ENCODE measurements around the gene IL1R1. TPM values are rescaled to one million over a fixed set of nuclear protein-coding genes. Genes with fewer than 3 reads are reported as not detected.
A peak's percentile ranks its signal among the peaks of the same experiment; 100 is the strongest.

The IL1R1 gene
- total and polyA plus RNA-seq, 10 of the 15 experiments (the other 5 are each of a cell fraction or from before 2014, with no cell fraction given) = 0.17 to 13.2 (median 0.53) TPM

- TF ChIP-seq, protein P1, sequence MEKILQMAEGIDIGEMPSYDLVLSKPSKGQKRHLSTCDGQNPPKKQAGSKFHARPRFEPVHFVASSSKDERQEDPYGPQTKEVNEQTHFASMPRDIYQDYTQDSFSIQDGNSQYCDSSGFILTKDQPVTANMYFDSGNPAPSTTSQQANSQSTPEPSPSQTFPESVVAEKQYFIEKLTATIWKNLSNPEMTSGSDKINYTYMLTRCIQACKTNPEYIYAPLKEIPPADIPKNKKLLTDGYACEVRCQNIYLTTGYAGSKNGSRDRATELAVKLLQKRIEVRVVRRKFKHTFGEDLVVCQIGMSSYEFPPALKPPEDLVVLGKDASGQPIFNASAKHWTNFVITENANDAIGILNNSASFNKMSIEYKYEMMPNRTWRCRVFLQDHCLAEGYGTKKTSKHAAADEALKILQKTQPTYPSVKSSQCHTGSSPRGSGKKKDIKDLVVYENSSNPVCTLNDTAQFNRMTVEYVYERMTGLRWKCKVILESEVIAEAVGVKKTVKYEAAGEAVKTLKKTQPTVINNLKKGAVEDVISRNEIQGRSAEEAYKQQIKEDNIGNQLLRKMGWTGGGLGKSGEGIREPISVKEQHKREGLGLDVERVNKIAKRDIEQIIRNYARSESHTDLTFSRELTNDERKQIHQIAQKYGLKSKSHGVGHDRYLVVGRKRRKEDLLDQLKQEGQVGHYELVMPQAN (conservative IDR thresholded peaks at IDR 0.05) = no peak
- TF ChIP-seq SKIL (IDR thresholded peaks at IDR 0.05; ENCODE audit: low read depth, poor library complexity, severe bottlenecking) (no peak), ZNF384 (IDR thresholded peaks at IDR 0.05; ENCODE audit: borderline replicate concordance, low read depth, low read length) (no peak), CREB1 (IDR thresholded peaks at IDR 0.05; ENCODE audit: low read depth) (no peak), GATAD2B (conservative IDR thresholded peaks at IDR 0.05; ENCODE audit: low read depth) (no peak), ZBTB11 (CRISPR knock-in tag; IDR thresholded peaks at IDR 0.05) (no peak), E2F8 (IDR thresholded peaks at IDR 0.05; ENCODE audit: low read depth, partially characterized antibody) (no peak), RFX5 (IDR thresholded peaks at IDR 0.05; ENCODE audit: low read depth, low read length) (no peak), ZNF274 (IDR thresholded peaks at IDR 0.05; ENCODE audit: insufficient read depth, insufficient read length) (no peak), CHD2 (IDR thresholded peaks at IDR 0.05; ENCODE audit: borderline replicate concordance, low read depth, low read length) (no peak), SIX5 (IDR thresholded peaks at IDR 0.05; ENCODE audit: low read depth, low read length, severe bottlenecking) (no peak), RAD51 (IDR thresholded peaks at IDR 0.05) (no peak), BMI1 (IDR thresholded peaks at IDR 0.05; ENCODE audit: borderline replicate concordance) (no peak), KDM1A (IDR thresholded peaks at IDR 0.05; ENCODE audit: borderline replicate concordance) (no peak), SP1 (IDR thresholded peaks at IDR 0.05; ENCODE audit: low read depth, low read length) (no peak), FOXK2 (IDR thresholded peaks at IDR 0.05) (no peak; the same call in 1 of the 2 replicates), NBN (IDR thresholded peaks at IDR 0.05) (peak; percentile 34; the same call in 1 of the 2 replicates), SPI1 (IDR thresholded peaks at IDR 0.05; ENCODE audit: borderline replicate concordance, insufficient read depth, low read depth, low read length) (no peak)
- TF ChIP-seq, protein P2, sequence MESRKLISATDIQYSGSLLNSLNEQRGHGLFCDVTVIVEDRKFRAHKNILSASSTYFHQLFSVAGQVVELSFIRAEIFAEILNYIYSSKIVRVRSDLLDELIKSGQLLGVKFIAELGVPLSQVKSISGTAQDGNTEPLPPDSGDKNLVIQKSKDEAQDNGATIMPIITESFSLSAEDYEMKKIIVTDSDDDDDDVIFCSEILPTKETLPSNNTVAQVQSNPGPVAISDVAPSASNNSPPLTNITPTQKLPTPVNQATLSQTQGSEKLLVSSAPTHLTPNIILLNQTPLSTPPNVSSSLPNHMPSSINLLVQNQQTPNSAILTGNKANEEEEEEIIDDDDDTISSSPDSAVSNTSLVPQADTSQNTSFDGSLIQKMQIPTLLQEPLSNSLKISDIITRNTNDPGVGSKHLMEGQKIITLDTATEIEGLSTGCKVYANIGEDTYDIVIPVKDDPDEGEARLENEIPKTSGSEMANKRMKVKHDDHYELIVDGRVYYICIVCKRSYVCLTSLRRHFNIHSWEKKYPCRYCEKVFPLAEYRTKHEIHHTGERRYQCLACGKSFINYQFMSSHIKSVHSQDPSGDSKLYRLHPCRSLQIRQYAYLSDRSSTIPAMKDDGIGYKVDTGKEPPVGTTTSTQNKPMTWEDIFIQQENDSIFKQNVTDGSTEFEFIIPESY (IDR thresholded peaks at IDR 0.05) = no peak
These were observed 36.4 kb upstream of the IL1R1 start (continued) for GRCh38 chr2:102106133-102106556.
